ENCODE results near the gene NDUFA11.
"Not testable (repeated sequence)": the region's sequence is repeated elsewhere in the genome, so short reads cannot be mapped to it uniquely, and the experiment has no call there.

DNA sequence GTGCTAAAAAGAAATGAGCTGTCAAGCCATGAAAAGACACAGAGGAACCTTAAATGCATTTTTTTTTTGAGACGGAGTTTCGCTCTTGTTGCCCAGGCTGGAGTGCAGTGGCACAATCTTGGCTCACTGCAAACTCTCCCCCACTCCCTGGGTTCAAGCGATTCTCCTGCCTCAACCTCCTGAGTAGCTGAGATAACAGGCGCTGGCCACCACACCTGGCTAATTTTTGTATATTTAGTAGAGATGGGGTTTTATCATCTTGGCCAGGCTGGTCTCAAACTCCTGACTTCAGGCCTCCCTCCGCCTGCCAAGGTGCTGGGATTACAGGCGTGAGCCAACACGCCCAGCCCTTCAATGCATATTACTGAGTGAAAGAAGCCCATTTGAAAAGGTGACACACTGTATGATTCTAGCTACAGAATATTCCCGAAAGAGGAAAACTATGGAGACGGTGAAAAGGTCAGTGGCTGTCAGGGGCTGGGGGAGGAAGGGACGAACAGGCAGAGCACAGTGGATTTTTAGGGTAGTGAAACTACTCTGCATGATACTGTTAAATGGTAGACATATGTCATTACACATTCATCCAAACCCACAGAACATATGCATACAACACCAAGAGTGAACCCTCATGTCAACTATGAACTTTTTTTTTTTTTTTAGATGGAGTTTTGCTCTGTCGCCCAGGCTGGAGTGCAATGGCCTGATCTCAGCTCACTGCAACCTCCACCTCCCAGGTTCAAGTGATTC is 19.4 kb downstream of the NDUFA11 start:
- TF ChIP-seq, protein P1, sequence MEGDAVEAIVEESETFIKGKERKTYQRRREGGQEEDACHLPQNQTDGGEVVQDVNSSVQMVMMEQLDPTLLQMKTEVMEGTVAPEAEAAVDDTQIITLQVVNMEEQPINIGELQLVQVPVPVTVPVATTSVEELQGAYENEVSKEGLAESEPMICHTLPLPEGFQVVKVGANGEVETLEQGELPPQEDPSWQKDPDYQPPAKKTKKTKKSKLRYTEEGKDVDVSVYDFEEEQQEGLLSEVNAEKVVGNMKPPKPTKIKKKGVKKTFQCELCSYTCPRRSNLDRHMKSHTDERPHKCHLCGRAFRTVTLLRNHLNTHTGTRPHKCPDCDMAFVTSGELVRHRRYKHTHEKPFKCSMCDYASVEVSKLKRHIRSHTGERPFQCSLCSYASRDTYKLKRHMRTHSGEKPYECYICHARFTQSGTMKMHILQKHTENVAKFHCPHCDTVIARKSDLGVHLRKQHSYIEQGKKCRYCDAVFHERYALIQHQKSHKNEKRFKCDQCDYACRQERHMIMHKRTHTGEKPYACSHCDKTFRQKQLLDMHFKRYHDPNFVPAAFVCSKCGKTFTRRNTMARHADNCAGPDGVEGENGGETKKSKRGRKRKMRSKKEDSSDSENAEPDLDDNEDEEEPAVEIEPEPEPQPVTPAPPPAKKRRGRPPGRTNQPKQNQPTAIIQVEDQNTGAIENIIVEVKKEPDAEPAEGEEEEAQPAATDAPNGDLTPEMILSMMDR (IDR thresholded peaks at IDR 0.05), result not testable (repeated sequence)
- not testable (repeated sequence) for TF ChIP-seq POLR2A, EP300, POLR2AphosphoS5 (IDR thresholded peaks at IDR 0.05)

Measured in sigmoid colon (tissue), 4 donors.